HG03520 (cell line): ENCODE data around the gene YIPF6.
A peak's percentile ranks its signal among the peaks of the same experiment; 100 is the strongest.
"Not testable (repeated sequence)": the region's sequence is repeated elsewhere in the genome, so short reads cannot be mapped to it uniquely, and the experiment has no call there.

Source experiments
- ATAC-seq: cut with Tn5 transposase; IDR thresholded peaks from one replicate; pipeline ENCODE4 v1.9.1; 2021; ENCODE audit warnings: mild to moderate bottlenecking, moderate library complexity; ENCODE audit not compliant: unreplicated experiment

YIPF6 gene, protein sequence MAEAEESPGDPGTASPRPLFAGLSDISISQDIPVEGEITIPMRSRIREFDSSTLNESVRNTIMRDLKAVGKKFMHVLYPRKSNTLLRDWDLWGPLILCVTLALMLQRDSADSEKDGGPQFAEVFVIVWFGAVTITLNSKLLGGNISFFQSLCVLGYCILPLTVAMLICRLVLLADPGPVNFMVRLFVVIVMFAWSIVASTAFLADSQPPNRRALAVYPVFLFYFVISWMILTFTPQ

DNA sequence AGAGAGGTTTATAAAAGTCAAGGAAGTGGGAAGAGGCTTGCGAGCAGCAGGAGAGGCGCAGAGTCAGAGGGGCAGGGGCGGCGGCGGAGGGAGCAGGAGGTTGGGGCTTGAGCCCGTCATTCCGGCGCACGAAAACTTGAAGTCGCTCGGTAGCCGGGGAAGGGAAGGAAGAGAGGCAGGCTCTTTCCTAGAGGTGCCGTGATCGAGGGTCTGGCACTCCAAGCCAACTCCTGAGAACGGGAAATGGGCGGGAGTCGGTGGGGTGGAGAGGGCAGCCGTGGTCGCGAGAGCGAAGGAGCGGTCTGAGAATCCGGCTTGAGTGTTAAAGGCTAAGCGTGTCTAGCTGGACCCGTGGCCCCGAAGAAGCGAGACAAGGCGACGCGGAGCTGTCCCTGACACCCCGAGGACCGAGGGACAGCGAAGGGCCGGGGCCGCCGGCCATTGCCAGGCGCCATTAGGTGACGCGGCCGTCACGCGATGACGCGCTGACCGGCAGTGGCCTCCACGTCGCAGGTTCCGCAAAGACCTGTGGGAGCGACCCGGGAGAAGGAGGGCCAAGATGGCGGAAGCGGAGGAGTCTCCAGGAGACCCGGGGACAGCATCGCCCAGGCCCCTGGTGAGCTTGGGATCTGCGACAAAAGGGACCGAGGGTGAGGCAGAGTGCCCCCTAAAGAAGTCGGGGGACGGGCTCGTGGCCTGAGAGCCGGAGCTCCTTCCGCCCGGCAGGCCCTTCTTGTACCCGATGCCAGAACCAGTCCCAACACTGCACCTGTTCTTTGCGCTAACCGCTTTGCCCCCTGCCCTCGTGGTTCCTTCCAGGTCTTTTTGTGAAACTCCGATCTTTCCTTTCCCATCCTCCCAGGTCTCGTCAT lies at the start of gene YIPF6:
TSS of gene YIPF6 (plus strand) at position 544 of the 872 bp plus-strand sequence. CDS start at position 560, 16 bp downstream.
- ATAC-seq = peak; percentile 95

DNA sequence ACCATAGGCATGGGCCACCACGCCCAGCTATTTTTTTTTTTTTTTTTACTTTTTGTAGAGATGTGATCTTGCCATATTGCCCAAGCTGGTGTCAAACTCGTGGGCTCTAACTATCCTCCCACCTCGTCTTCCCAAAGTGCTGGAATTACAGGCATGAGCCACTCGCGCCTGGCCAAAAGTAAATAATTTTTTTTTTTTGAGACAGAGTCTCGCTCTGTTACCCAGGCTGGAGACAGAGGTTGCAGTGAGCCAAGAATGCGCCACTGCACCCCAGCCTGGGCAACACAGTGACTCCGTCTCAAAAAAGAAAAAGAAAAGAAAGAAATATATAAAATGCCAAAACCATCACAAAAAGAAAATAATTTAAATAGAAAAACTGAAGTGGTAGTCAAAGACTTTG lies 47.1 kb upstream of the YIPF6 start:
- ATAC-seq = no peak

DNA sequence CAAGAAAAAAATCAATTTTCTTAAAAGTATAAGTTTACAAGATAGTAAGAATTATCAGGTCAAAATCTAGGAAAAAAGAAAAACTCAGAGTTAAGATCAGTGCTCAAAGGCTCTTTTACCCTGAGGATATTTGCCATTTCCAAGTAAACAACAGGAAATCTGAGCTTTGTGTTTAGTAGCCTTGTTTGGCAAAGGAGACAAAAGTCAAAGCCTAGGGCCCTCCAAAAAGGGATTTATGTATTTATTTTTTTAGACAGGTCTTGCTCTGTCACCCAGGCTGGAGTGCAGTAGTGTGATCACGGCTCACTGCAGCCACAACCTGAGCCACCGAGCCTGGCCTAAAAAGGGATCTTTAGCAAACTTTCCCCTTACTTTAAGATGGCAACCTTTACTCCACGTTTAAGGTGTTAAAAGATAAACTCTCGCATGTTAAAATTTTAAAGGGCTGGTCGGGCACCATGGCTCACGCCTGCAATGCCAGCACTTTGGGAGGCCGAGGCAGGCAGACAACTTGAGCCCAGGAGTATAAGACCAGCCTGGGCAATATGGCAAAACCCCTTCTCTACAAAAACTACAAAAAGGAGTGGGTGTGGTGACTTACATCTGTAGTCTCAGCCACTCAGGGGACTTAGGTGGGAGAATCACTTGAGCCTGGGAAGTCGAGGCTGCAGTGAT lies 44.2 kb upstream of the YIPF6 start:
- ATAC-seq = no peak

DNA sequence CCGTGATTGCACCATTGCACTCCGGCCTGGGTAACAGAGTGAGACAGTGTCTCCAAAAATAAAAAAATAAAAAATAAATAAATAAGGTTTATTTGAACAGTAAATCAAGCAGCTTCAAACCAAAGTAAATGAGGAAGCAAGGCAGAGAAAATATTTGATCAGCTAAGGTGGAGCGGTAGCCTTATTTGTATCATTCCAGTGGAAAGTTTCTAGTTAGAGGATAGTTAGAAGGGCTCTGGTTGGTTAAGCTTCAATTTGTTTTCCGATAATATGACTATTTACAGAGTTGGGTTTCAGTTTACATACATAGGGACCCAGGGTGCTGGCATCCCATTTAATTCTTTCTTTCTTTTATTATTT lies 43.7 kb upstream of the YIPF6 start:
- ATAC-seq = no peak

DNA sequence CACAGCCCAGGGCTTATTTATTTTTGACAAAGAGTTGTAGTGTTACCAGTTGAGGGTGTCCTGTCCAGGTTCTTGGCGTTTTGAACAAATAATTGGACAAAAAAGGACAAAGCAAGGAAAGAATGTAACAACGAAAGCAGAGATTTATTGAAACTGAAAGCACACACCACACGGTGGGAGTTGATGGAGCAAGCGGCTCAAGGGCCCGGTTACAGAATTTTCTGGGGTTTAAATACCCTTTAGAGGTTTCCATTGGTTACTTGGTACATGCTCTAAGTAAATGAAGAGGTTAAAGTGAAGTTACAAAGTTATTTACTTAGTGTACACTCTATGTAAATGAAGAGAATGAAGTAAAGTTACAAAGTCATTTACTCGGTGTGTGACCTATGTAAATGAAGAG lies 37.8 kb upstream of the YIPF6 start:
- ATAC-seq = no peak

DNA sequence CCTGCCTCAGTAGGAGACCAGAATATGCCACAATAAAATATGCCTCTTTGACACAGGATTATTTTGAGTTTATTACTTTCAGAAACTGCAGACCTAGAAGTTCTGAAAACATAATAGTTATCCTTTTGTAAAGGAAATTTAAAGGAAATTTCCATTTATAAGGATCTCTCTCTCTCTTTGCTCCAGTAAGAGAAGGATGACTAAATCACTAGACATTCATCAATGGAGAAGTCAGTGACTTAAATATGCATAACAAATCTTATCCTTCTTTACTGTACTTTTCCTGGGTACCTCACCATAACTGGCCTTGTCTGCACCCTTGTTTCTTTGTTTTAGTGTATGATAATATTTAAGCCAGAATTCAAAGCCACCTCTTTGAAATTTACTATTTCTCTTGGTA lies 37.3 kb upstream of the YIPF6 start:
- no peak for ATAC-seq

DNA sequence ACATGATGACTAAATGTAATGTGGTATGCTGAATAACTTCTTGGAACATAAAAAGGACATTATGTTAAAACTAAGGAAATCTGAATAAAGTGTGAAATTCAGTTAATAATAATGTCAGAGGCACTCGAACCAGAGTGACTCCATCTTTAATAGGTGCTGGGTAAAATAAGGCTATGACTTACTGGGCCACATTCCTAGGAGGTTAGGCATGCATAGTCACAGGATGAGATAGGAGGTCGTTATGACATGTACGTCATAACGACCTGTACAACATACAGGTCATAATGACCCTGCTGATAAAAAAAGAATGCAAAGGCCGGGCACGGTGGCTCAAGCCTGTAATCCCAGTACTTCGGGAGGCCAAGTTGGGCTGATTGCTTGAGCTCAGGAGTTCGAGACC lies 36.7 kb upstream of the YIPF6 start:
- ATAC-seq = no peak

DNA sequence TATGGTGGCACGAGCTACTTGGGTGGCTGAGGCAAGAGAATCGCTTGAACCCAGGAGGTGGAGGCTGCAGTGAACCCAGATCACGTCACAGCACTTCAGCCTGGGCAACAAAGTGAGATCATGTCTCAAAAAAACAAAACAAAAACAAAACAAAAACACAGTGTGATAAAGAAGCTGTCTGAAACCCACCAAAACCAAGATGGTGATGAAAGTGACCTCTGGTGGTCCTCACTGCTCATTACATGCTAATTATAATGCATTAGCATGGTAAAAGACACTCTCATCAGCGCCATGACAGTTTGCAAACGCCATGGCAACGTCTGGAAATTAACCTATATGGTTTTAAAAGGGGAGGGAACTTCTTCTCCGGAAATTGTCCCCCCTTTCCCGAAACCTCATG lies 36.2 kb upstream of the YIPF6 start:
- ATAC-seq = peak; percentile 65

DNA sequence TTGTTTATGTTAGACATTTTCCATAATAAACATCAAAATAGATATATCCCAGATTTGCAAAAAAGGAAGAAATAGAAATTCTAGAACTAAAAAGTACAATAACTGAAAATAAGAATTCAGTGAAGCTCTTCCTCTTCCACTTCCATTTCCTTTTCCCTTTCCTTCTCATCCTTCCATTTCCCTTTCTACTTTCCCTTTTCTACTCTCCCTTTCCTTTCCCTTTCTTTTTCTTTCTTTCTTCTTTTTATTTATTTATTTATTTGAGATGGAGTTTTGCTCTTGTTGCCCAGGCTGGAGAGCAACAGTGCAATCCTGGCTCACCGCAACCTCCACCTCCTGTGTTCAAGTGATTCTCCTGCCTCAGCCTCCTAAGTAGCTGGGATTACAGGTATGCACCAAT lies 35.0 kb upstream of the YIPF6 start:
- no peak for ATAC-seq

DNA sequence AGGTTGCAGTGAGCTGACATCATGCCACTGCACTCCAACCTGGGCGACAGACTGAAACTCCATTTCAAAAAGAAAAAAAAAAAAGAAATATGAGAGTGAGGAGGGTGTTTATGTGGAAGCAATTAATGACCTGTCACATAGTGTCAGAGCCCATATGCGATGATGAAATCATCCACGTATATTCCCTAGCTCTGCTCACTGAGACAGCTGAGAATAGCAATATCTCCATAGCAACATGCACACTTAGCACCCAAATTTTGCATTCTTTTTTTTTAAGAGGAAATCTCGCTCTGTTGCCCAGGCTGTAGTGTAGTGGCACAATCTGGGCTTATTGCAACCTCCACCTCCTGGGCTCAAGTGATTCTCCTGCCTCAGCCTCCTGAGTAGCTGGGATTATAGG lies 34.1 kb upstream of the YIPF6 start:
- ATAC-seq = no peak

DNA sequence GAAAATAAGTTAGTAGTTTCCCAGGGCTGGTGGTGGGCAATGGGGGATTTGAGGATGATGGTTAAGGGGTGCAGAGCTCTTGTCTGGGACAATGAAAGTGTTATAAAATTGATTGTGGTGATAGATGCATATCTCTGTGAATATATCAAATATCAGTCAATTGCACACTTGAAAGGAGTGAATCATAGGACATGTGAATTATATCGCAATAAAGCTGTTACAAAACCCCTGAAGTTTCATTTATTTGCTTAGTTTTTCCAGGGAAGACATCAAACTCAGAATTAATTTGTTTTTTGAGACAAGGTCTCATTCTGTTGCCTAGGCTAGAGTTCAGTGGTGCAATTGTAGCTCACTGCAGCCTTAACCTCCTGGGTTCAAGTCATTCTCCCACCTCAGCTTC lies 17.9 kb upstream of the YIPF6 start:
- ATAC-seq = no peak

DNA sequence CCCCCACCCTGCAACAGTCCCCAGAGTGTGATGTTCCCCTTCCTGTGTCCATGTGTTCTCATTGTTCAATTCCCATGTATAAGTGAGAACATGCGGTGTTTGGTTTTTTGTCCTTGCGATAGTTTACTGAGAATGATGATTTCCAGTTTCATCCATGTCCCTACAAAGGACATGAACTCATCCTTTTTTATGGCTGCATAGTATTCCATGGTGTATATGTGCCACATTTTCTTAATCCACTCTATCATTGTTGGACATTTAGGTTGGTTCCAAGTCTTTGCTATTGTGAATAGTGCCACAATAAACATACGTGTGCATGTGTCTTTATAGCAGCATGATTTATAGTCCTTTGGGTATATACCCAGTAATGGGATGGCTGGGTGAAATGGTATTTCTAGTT lies 12.7 kb upstream of the YIPF6 start:
- ATAC-seq = not testable (repeated sequence)

DNA sequence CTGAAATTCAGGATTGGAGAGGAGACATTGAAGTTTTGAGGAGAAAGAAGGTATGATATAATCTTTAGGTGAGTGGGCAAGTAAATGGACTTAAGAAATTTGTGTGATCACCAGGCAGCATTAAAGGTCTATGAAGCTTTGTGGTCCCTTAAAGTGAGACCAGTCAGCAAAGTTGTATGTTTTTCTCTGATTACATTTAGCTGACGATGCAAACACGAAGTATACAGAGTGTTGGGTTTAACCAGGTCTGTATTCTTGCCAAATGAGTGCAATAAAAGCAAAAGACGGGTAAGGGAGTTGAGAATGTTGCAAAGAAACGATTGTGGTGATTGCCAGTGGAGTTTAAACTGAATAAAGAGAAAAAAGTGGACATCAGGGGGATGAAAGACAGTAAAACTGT lies 11.6 kb upstream of the YIPF6 start:
- no peak for ATAC-seq

DNA sequence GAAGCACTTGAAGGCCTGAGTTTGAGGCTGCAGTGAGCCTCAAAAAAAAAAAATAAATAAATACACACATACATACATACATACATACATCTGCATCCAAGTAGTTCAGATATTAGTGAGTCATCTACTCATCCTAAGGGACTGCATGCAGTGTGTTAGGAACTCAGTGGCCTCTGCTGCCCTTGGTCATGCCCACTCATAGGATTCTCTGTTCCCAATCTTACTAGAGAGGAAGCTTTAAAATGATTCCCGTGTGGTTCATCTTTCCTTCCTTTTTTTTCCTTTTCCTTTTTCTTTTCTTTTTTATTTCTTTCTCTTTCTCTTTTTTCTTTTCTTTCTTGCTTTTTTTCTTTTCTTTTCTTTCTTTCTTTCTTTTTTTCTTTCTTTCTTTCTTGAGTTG lies 10.9 kb upstream of the YIPF6 start:
- no peak for ATAC-seq

DNA sequence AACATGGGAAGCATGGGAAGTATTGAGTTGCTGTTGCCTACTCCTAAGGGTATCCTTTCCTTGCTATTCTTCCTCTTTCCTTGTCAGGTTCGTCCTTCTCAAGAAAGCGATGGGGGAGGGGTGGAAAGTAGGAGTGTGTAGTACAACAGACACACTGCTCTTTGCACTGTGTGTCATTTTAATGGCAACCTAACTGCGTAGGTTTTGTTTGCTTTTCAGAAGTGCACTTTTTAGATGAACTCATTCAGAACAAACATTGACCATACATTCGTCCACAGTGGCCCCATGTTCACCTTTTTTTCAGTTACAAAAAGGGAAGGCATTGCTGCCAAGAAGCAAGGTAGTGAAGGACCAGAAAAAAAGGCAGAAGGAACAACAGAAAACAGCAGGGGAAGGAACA lies 10.2 kb upstream of the YIPF6 start:
- no peak for ATAC-seq

DNA sequence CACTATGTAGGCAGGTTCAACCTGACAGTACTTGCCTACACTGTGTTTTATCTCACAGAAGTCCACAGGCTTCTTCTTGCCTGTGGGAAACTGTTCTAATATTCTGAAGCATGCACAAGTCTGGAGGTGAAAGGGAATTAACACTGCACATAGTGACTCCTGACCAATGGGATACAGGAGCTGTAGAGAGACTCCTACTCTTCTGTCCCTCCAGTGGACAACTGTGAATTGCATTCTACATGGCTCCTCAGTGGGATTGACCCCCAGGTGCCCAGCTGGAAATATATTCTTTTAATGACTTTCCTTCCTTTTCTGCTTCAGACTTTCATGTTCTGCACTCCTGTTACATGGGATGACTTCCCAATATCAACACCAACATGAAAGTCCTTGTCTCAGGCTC lies 8.2 kb upstream of the YIPF6 start:
- peak; percentile 84 for ATAC-seq

DNA sequence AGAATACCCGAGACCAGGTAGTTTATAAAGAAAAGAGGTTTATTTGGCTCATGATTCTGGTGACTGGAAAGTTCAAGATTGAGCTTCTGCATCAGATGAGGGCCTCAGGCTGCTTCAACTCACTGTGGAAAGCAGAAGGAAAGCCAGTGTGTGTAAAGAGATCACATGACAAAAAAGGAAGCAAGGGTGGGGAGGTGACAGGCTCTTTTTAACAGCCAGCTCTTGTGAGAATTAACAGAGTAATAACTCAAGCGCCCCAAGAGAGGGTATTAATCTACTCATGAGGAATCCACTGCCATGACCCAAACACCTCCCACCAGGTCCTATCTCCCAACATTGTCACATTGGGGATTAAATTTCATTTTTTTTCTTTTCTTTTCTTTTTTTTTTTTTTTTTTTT lies 6.3 kb upstream of the YIPF6 start:
- no peak for ATAC-seq

DNA sequence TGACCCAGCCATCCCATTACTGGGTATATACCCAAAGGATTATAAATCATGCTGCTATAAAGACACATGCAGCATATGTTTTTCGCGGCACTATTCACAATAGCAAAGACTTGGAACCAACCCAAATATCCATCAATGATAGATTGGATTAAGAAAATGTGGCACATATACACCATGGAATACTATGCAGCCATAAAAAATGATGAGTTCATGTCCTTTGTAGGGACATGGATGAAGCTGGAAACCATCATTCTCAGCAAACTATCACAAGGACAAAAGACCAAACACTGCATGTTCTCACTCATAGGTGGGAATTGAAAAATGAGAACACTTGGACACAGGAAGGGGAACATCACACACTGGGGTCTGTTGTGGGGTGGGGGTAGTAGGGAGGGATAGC lies 5.1 kb upstream of the YIPF6 start:
- not testable (repeated sequence) for ATAC-seq

DNA sequence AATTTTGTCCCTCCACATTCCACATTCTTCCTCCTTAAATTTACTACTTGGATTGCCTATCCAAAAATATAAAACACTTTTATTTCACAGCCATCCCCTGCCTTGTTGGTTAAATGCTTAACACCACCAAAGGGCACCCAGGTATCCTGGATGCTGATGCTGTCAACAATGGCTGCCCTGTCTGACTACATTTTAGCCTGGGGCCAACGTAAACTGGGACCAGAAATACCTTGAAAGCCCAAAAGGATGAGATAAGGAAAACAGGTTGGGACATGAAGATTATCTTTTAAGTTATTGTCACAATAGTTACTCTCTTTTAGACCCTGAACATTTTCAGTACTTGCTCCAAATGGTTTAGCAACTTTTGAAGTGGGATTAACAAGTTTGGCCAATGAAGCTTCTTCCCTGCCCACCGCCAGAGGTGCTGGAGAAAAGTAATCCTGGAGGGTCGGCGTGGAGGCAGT lies 775 bp upstream of the YIPF6 start:
- ATAC-seq = no peak

DNA sequence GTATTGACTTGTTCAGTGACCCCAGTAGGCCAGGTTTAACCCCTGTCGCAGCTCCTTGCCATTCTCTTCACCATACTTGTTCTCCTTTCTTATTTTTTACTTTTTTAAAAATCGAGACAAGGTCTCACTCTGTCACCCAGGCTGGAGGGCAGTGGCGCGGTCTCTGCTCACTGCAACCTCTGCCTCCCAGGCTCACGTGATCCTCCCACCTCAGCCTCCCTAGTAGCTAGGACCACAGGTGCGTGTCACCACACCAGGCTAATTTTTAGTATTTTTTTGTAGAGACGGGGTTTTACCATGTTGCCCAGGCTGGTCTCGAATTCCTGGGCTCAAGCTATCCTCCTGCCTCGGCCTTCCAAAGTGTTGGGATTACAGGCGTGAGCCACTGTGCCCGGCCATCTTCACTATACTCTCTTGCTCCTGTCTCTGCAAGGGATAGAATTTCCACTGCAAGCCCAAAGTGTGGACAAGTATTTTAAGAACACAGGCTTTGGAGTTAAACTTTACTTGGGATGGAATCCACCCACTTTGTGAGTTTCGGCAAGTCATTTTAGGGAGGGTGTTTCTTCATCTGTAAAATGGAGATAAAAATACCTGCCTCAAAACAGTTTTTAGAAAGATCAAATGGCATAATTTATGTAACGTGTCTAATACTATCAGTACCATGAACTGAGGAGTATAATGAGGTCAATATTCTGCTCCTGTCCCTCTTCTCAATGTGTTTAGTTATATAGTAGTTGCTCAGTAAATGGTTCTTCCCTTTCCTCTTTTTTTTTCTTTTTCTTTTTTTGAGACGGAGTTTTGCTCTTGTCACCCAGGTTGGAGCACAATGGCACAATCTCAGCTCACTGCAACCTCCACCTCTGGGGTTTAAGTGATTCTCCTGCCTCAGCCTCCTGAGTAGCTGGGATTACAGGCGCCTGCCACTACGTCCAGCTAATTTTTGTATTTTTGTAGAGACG lies 973 bp downstream of the YIPF6 start:
- no peak for ATAC-seq
